Panc1 (cell line): Measurements from ENCODE around the gene TBX2. TPM values are rescaled to one million over a fixed set of nuclear protein-coding genes. Genes with fewer than 3 reads are reported as not detected.
A peak's percentile ranks its signal among the peaks of the same experiment; 100 is the strongest.

ENCODE experiments used
- ATAC-seq: fragments of 200-7000 bp; cut with Tn5 transposase; 2 replicates; pipeline ENCODE4 v1.9.1; 2020; ENCODE audit warnings: mild to moderate bottlenecking, moderate library complexity
- BruUV-seq: library from RNA; stranded (reverse); fragments of 400-500 nt; replicated peaks from 2 replicates; lab custom pipeline; 2021; lab: Mats Ljungman, UMichigan
- CTCF ChIA-PET: fragments of 300-600 bp; sonication (Branson Sonifier 250); formaldehyde crosslinking; loops from one replicate; lab custom pipeline; 2022; ENCODE audit warnings: antibody characterized with exemption; lab: Charles Lee
- POLR2A ChIA-PET: fragments of 300-600 bp; sonication (Branson Sonifier 250); formaldehyde crosslinking; loops from one replicate; lab custom pipeline; 2022; ENCODE audit warnings: antibody characterized with exemption; lab: Charles Lee
- DNase-seq: peaks from one replicate; pipeline ENCODE4 v3.0.0-alpha.2; 2010; ENCODE audit warnings: low read depth, low spot score
- H3K27ac ChIP-seq: 2 replicates; pipeline ENCODE4 v1.5.1; 2011; ENCODE audit warnings: mild to moderate bottlenecking, low read length, inconsistent platforms
- H3K27me3 ChIP-seq: fragments of 200-500 bp; sonication (Bioruptor generic); 2 replicates; pipeline ENCODE4 v1.6.0; 2014; ENCODE audit warnings: low read length, inconsistent platforms; ENCODE audit not compliant: control insufficient read depth, insufficient read depth
- H3K36me3 ChIP-seq: fragments of 200-500 bp; sonication (Bioruptor generic); 2 replicates; pipeline ENCODE4 v1.5.1; 2014; ENCODE audit warnings: inconsistent platforms, mild to moderate bottlenecking, low read length, moderate library complexity; ENCODE audit not compliant: control insufficient read depth, insufficient read depth
- H3K4me1 ChIP-seq: 2 replicates; pipeline ENCODE4 v1.5.1; 2011; ENCODE audit warnings: inconsistent platforms, mild to moderate bottlenecking, low read length, moderate library complexity; ENCODE audit not compliant: control insufficient read depth, insufficient read depth
- H3K4me3 ChIP-seq, 2 experiments: 2 replicates each; pipeline ENCODE4 v1.5.1; 2011 to 2012; ENCODE audit warnings: low read depth in 2 of 2, low read length in 2 of 2, mild to moderate bottlenecking in 2 of 2, inconsistent platforms in 1 of 2, moderate library complexity in 1 of 2
- H3K9me3 ChIP-seq: fragments of 200-500 bp; sonication (Bioruptor generic); 2 replicates; pipeline ENCODE4 v1.5.1; 2014; ENCODE audit warnings: low read depth, mild to moderate bottlenecking, inconsistent platforms, low read length, moderate library complexity; ENCODE audit not compliant: control insufficient read depth, insufficient read depth
- POLR2AphosphoS5 ChIP-seq: IDR thresholded peaks from 2 replicates; pipeline ENCODE4 v1.6.1; 2012; ENCODE audit warnings: mild to moderate bottlenecking, low read depth, low read length, moderate library complexity
- SIN3A ChIP-seq: IDR thresholded peaks from 2 replicates; pipeline ENCODE4 v1.6.1; 2012; ENCODE audit warnings: low read depth, mild to moderate bottlenecking, low read length, moderate library complexity, borderline replicate concordance; ENCODE audit not compliant: insufficient read depth
- TCF7L2 ChIP-seq: IDR thresholded peaks from 2 replicates; pipeline ENCODE4 v1.6.1; 2011; ENCODE audit warnings: mild to moderate bottlenecking, low read depth, low read length, inconsistent platforms
- in situ Hi-C: cut with HindIII; loops from 2 replicates; pipeline ENCODE4 v1.10.0; 2016; ENCODE audit warnings: low sequenced_read_pairs, low pct_unique_long_range_greater_than_20kb
- intact Hi-C: fragments of 100-400 bp; cut with micrococcal nuclease; formaldehyde crosslinking; loops from one replicate; pipeline ENCODE4 v1.10.0; 2022; ENCODE audit not compliant: unreplicated experiment
- total RNA-seq: library from RNA; stranded (reverse); gene quantifications from one replicate; pipeline ENCODE4 v1.2.1, GENCODE V29; 2021; ENCODE audit not compliant: unreplicated experiment
- TF ChIP-seq, protein P1 (sequence below), 2 experiments: IDR thresholded peaks; 2 replicates each; pipeline ENCODE4 v1.6.1; 2011 to 2012; ENCODE audit warnings: low read depth in 2 of 2, control low read depth in 1 of 2, low read length in 1 of 2, mild to moderate bottlenecking in 1 of 2, moderate library complexity in 1 of 2; ENCODE audit not compliant: insufficient read depth in 1 of 2
- TF ChIP-seq, protein P2 (sequence below): fragments of 450-650 bp; IDR thresholded peaks from 2 replicates; pipeline ENCODE4 v1.5.1; 2017; ENCODE audit warnings: mild to moderate bottlenecking

TBX2 gene
- total RNA-seq, 1 experiment from 2014 or later = 35.6 TPM

DNA sequence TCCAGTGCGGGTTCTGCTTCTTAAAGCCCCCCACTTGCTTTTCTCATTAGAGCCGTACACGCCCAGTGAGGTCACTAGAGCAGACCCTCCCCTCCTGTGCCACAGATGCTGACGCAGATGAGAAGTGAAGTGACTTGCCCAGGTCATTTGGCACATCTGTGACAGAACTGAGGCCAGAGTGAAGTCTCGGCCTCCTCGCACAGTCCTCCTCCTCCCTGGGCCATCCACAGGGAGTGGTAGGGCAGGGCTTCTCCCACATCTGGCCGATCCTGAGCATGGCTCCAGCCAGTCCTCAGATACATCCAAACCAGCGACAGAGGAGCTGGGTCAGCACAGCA, 15.3 kb upstream of the TBX2 start:
- H3K4me3 ChIP-seq = no peak overlapping the region
- intact Hi-C loops = no loop called here
- peak overlapping the region; percentile 24 for H3K27ac ChIP-seq
- in situ Hi-C loops = no loop called here
- BruUV-seq = no TSS peak
- TF ChIP-seq, protein P1, sequence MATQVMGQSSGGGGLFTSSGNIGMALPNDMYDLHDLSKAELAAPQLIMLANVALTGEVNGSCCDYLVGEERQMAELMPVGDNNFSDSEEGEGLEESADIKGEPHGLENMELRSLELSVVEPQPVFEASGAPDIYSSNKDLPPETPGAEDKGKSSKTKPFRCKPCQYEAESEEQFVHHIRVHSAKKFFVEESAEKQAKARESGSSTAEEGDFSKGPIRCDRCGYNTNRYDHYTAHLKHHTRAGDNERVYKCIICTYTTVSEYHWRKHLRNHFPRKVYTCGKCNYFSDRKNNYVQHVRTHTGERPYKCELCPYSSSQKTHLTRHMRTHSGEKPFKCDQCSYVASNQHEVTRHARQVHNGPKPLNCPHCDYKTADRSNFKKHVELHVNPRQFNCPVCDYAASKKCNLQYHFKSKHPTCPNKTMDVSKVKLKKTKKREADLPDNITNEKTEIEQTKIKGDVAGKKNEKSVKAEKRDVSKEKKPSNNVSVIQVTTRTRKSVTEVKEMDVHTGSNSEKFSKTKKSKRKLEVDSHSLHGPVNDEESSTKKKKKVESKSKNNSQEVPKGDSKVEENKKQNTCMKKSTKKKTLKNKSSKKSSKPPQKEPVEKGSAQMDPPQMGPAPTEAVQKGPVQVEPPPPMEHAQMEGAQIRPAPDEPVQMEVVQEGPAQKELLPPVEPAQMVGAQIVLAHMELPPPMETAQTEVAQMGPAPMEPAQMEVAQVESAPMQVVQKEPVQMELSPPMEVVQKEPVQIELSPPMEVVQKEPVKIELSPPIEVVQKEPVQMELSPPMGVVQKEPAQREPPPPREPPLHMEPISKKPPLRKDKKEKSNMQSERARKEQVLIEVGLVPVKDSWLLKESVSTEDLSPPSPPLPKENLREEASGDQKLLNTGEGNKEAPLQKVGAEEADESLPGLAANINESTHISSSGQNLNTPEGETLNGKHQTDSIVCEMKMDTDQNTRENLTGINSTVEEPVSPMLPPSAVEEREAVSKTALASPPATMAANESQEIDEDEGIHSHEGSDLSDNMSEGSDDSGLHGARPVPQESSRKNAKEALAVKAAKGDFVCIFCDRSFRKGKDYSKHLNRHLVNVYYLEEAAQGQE (IDR thresholded peaks at IDR 0.05; ENCODE audit: insufficient read depth in 1 of 2, low read depth in 2 of 2, low read length in 1 of 2) = no peak
- TF ChIP-seq TCF7L2 = no peak
- no peak for TF ChIP-seq POLR2AphosphoS5
- TF ChIP-seq, protein P2, sequence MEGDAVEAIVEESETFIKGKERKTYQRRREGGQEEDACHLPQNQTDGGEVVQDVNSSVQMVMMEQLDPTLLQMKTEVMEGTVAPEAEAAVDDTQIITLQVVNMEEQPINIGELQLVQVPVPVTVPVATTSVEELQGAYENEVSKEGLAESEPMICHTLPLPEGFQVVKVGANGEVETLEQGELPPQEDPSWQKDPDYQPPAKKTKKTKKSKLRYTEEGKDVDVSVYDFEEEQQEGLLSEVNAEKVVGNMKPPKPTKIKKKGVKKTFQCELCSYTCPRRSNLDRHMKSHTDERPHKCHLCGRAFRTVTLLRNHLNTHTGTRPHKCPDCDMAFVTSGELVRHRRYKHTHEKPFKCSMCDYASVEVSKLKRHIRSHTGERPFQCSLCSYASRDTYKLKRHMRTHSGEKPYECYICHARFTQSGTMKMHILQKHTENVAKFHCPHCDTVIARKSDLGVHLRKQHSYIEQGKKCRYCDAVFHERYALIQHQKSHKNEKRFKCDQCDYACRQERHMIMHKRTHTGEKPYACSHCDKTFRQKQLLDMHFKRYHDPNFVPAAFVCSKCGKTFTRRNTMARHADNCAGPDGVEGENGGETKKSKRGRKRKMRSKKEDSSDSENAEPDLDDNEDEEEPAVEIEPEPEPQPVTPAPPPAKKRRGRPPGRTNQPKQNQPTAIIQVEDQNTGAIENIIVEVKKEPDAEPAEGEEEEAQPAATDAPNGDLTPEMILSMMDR = no peak
- no peak for TF ChIP-seq SIN3A
- ATAC-seq (no peak), DNase-seq (no peak)
- H3K36me3 ChIP-seq = no peaks in the 10 kb centered on the region
- POLR2A ChIA-PET = no interaction called here
- no peaks in the 10 kb centered on the region for H3K9me3 ChIP-seq
- H3K4me1 ChIP-seq = peaks cover 17% of the 10 kb centered on the region; the same call in 1 of the 2 replicates
- H3K27me3 ChIP-seq = no peaks in the 10 kb centered on the region
- CTCF ChIA-PET = no interaction called here

DNA sequence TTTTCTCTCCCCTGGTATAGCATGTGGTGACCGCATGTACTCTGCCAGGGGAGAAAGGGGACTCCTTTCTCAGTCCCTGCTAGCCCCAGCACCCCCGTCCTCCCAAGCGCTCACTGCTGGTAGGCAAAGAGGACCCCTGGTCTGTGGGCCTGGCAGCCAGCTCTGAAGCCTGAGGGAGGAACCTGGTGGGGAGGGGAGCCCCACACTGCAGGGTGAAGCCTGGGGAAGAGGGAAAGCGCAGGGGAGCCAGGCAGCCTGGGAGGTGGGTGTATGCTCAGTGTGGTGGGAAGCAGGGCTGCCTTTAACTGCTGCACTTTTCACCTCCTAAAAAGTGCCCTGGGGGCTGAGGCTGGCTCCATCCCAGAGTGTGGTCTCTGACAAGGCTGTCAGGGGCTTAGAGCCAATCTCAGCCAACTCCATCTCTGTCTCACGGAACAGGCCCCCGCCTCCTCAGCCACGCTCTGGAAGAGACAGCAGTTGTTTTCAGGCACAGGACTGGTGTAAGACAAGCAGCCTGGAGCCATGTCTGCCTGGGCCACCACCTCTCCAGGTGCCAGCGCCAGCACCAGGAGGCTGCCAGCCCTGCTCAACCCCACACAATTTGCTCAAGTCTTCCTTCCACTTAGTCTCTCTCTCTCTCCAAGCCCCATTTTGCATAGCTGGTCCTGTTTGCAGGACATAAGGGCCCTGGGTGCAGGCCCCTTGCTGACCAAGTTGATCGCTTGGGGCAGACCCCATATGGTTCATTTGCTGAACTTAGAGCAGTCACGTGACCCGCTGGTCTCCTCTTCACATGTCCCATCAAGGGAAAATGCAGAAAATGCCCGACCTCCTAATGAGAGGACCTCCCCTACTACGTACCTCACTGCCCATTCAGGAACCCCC, 14.7 kb upstream of the TBX2 start:
- ChIA-PET CTCF (no interaction called here), POLR2A (no interaction called here)
- in situ Hi-C loops = no loop called here
- H3K4me1 ChIP-seq = peaks cover 23% of the 10 kb centered on the region
- H3K27me3 ChIP-seq = no peaks in the 10 kb centered on the region
- peak overlapping the region; percentile 24; the same call in 1 of the 2 replicates for H3K27ac ChIP-seq
- no peak overlapping the region for H3K4me3 ChIP-seq
- intact Hi-C loops = no loop called here
- no peaks in the 10 kb centered on the region for H3K36me3 ChIP-seq
- H3K9me3 ChIP-seq = no peaks in the 10 kb centered on the region
- ATAC-seq (peak; percentile 20; the same call in 1 of the 2 replicates), DNase-seq (no peak)
- BruUV-seq = no TSS peak
- TF ChIP-seq SIN3A = no peak
- TF ChIP-seq, protein P1 (IDR thresholded peaks at IDR 0.05; ENCODE audit: insufficient read depth in 1 of 2, low read depth in 2 of 2, low read length in 1 of 2) = no peak
- TF ChIP-seq, protein P2 = no peak
- no peak for TF ChIP-seq POLR2AphosphoS5
- TF ChIP-seq TCF7L2 = no peak
